WTC11 (cell line): ENCODE results near the gene CYSLTR1.
"Not testable (repeated sequence)": the region's sequence is repeated elsewhere in the genome, so short reads cannot be mapped to it uniquely, and the experiment has no call there.

ENCODE experiments used
- ATF2 ChIP-seq: sonication (generic); formaldehyde crosslinking; IDR thresholded peaks from 2 replicates; pipeline ENCODE4 v1.8.1; 2022; ENCODE audit warnings: low read depth, missing genetic modification reagents, borderline replicate concordance
- CREM ChIP-seq: sonication (generic); formaldehyde crosslinking; IDR thresholded peaks from 2 replicates; pipeline ENCODE4 v1.8.1; 2022; ENCODE audit warnings: mild to moderate bottlenecking, missing genetic modification reagents, moderate library complexity
- CTCF ChIP-seq: fragments of 200-600 bp; IDR thresholded peaks from 2 replicates; pipeline ENCODE4 v1.8.0; 2022; ENCODE audit warnings: antibody characterized with exemption
- E2F5 ChIP-seq: sonication (generic); formaldehyde crosslinking; IDR thresholded peaks from 2 replicates; pipeline ENCODE4 v1.8.1; 2022; ENCODE audit warnings: mild to moderate bottlenecking, moderate library complexity, missing genetic modification reagents
- FOXJ3 ChIP-seq: sonication (generic); formaldehyde crosslinking; IDR thresholded peaks from 2 replicates; pipeline ENCODE4 v1.9.0; 2021; ENCODE audit warnings: missing genetic modification reagents, mild to moderate bottlenecking, borderline replicate concordance
- MAX ChIP-seq: sonication (generic); formaldehyde crosslinking; IDR thresholded peaks from 2 replicates; pipeline ENCODE4 v1.8.0; 2022; ENCODE audit warnings: mild to moderate bottlenecking, missing genetic modification reagents
- NFYB ChIP-seq: sonication (generic); formaldehyde crosslinking; conservative IDR thresholded peaks from 2 replicates; pipeline ENCODE4 v1.8.0; 2022; ENCODE audit warnings: low read depth, missing genetic modification reagents
- NR1H2 ChIP-seq: sonication (generic); formaldehyde crosslinking; IDR thresholded peaks from 2 replicates; pipeline ENCODE4 v1.9.0; 2021; ENCODE audit warnings: mild to moderate bottlenecking, moderate library complexity, missing genetic modification reagents
- NR2C2 ChIP-seq: sonication (generic); formaldehyde crosslinking; IDR thresholded peaks from 2 replicates; pipeline ENCODE4 v1.8.0; 2022; ENCODE audit warnings: mild to moderate bottlenecking, missing genetic modification reagents
- USF2 ChIP-seq: sonication (generic); formaldehyde crosslinking; IDR thresholded peaks from 2 replicates; pipeline ENCODE4 v1.8.1; 2023; ENCODE audit warnings: mild to moderate bottlenecking, missing genetic modification reagents, moderate library complexity
- ZNF263 ChIP-seq: sonication (generic); formaldehyde crosslinking; IDR thresholded peaks from 2 replicates; pipeline ENCODE4 v1.8.1; 2022; ENCODE audit warnings: low read depth, mild to moderate bottlenecking, moderate library complexity, missing genetic modification reagents
- ZSCAN18 ChIP-seq: fragments of 250-450 bp; sonication (Bioruptor Pico); IDR thresholded peaks from 2 replicates; pipeline ENCODE4 v2.1.2; 2022; ENCODE audit warnings: mild to moderate bottlenecking, moderate library complexity

GRCh38 chrX:78300933-78301332, 26.5 kb downstream of the CYSLTR1 start:
- TF ChIP-seq FOXJ3 (CRISPR knock-in tag); CTCF; MAX (CRISPR knock-in tag); NFYB (CRISPR knock-in tag); USF2 (CRISPR knock-in tag); ATF2 (CRISPR knock-in tag); NR1H2; ZSCAN18 (CRISPR knock-in tag); ZNF263 (CRISPR knock-in tag); NR2C2 (CRISPR knock-in tag); E2F5 (CRISPR knock-in tag); CREM: not testable (repeated sequence)
